Gastrocnemius medialis (tissue), 4 donors: Measurements from ENCODE around the gene TMEM234.

ENCODE experiments used
- CTCF ChIP-seq, 5 experiments: fragments of 450-650 bp in 3 of 5; fragments of 200-600 bp in 2 of 5; sonication (generic) in 2 of 5; IDR thresholded peaks in 4 of 5; conservative IDR thresholded peaks in 1 of 5; 1 replicate in 4 of 5; 2 replicates in 1 of 5; pipeline ENCODE4 v1.5.1; 2016 to 2019; ENCODE audit warnings: antibody characterized with exemption in 5 of 5, mild to moderate bottlenecking in 3 of 5, moderate library complexity in 3 of 5
- POLR2A ChIP-seq, 2 donors: fragments of 450-650 bp; IDR thresholded peaks; one replicate each; pipeline ENCODE4 v1.6.1; 2017; ENCODE audit warnings: antibody characterized with exemption in 2 of 2, mild to moderate bottlenecking in 2 of 2, moderate library complexity in 2 of 2

- no peak for TF ChIP-seq CTCF (IDR thresholded peaks at IDR 0.05 in 4 of 5, conservative IDR thresholded peaks at IDR 0.05 in 1 of 5)
- TF ChIP-seq POLR2A (IDR thresholded peaks at IDR 0.05), result no peak
Measured at GRCh38 chr1:32255072-32256071, 33.2 kb upstream of the TMEM234 start.
